KMS-11 (cell line): ENCODE measurements around the gene PPEF1.

Source experiments
- H2AFZ ChIP-seq: fragments of 200-600 bp; sonication (generic); 2 replicates; pipeline ENCODE4 v1.6.1; 2016; ENCODE audit warnings: antibody characterized with exemption, mixed run types, low read depth
- H3K27ac ChIP-seq: fragments of 200-600 bp; sonication (generic); 2 replicates; pipeline ENCODE4 v1.6.1; 2016; ENCODE audit warnings: mild to moderate bottlenecking, mixed run types
- H3K27me3 ChIP-seq: fragments of 200-600 bp; sonication (generic); 2 replicates; pipeline ENCODE4 v1.6.1; 2017; ENCODE audit warnings: mild to moderate bottlenecking, low read depth, mixed run types, moderate library complexity; ENCODE audit not compliant: insufficient read depth
- H3K36me3 ChIP-seq: fragments of 200-600 bp; sonication (generic); 2 replicates; pipeline ENCODE4 v1.6.1; 2017; ENCODE audit warnings: mild to moderate bottlenecking, mixed run types; ENCODE audit not compliant: insufficient read depth
- H3K4me1 ChIP-seq: fragments of 200-600 bp; sonication (generic); 2 replicates; pipeline ENCODE4 v1.6.1; 2016; ENCODE audit warnings: mild to moderate bottlenecking, low read depth, mixed run types; ENCODE audit not compliant: poor library complexity, severe bottlenecking
- H3K4me2 ChIP-seq: fragments of 200-600 bp; sonication (generic); 2 replicates; pipeline ENCODE4 v1.7.0; 2016; ENCODE audit warnings: mild to moderate bottlenecking, mixed run types
- H3K4me3 ChIP-seq: fragments of 200-600 bp; sonication (generic); IDR thresholded peaks from 2 replicates; pipeline ENCODE4 v1.6.1; 2017; ENCODE audit warnings: low read depth, low read length, mixed read lengths; ENCODE audit not compliant: insufficient read depth
- H3K79me2 ChIP-seq: fragments of 200-600 bp; sonication (generic); 2 replicates; pipeline ENCODE4 v1.6.1; 2016; ENCODE audit warnings: low read depth, mixed run types; ENCODE audit not compliant: insufficient read depth
- H3K9ac ChIP-seq: fragments of 200-600 bp; sonication (generic); 2 replicates; pipeline ENCODE4 v1.6.1; 2016; ENCODE audit warnings: mild to moderate bottlenecking, mixed run types
- H4K20me1 ChIP-seq: fragments of 200-600 bp; sonication (generic); 2 replicates; pipeline ENCODE4 v1.6.1; 2016; ENCODE audit warnings: mild to moderate bottlenecking, mixed run types; ENCODE audit not compliant: insufficient read depth
- TF ChIP-seq, protein P1 (sequence below): fragments of 200-600 bp; sonication (generic); conservative IDR thresholded peaks from 2 replicates; pipeline ENCODE4 v1.6.1; 2017; ENCODE audit warnings: low read depth, mild to moderate bottlenecking, antibody characterized with exemption, low read length, moderate library complexity, mixed read lengths

PPEF1 gene

GRCh38 chrX:18709833-18710232, 2.4 kb downstream of the PPEF1 start:
- Histone ChIP-seq H3K4me3 (no peak overlapping the region), H3K4me1 (no peaks in the 10 kb centered on the region), H4K20me1 (no peaks in the 10 kb centered on the region), H3K4me2 (no peak overlapping the region), H3K79me2 (no peaks in the 10 kb centered on the region), H3K27me3 (no peaks in the 10 kb centered on the region), H3K36me3 (no peaks in the 10 kb centered on the region), H3K9ac (no peak overlapping the region), H3K27ac (no peak overlapping the region), H2AFZ (no peak overlapping the region)
- TF ChIP-seq, protein P1, sequence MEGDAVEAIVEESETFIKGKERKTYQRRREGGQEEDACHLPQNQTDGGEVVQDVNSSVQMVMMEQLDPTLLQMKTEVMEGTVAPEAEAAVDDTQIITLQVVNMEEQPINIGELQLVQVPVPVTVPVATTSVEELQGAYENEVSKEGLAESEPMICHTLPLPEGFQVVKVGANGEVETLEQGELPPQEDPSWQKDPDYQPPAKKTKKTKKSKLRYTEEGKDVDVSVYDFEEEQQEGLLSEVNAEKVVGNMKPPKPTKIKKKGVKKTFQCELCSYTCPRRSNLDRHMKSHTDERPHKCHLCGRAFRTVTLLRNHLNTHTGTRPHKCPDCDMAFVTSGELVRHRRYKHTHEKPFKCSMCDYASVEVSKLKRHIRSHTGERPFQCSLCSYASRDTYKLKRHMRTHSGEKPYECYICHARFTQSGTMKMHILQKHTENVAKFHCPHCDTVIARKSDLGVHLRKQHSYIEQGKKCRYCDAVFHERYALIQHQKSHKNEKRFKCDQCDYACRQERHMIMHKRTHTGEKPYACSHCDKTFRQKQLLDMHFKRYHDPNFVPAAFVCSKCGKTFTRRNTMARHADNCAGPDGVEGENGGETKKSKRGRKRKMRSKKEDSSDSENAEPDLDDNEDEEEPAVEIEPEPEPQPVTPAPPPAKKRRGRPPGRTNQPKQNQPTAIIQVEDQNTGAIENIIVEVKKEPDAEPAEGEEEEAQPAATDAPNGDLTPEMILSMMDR: no peak

DNA sequence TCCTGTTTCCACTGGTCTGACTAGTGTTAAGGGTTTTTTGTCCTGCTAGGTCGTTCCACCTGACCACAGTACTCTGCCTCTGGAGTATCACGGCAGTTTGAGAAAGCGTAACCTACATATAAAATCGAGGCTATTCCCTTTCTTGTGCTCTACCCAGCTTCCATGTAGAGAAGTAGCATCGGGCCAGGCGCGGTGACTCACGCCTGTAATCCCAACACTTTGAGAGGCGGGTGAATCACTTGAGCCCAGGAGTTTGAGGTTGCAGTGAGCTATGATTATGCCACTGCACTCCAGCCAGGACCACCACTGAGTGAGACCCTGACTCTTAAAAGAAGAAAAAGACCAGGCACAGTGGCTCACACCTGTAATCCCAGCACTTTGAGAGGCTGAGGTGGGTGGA, 7.5 kb downstream of the PPEF1 start:
- Histone ChIP-seq H2AFZ (no peak overlapping the region), H3K4me3 (no peak overlapping the region), H3K79me2 (no peaks in the 10 kb centered on the region), H3K9ac (no peak overlapping the region), H3K27ac (no peak overlapping the region), H3K4me1 (no peaks in the 10 kb centered on the region), H4K20me1 (no peaks in the 10 kb centered on the region), H3K4me2 (no peak overlapping the region), H3K27me3 (no peaks in the 10 kb centered on the region), H3K36me3 (no peaks in the 10 kb centered on the region)
- TF ChIP-seq, protein P1: no peak

DNA sequence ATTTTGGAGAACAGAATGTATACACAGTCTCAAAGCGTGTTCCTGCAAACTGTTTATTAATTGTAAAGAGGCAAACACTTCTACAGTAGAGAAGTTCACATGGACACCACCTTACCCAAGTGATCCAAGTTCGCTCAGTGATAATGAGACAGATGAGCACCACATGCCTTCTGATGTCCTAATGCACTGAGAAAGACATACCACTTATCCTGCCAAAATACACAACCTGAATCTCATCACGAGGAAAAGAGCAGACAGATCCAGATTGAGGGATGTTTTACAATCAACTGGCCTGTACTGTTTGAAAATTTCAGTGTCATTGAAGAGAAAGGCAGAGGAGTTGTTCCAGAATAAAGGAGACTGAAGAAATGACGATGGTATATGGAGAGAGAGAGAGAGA, 12.4 kb downstream of the PPEF1 start:
- no peaks in the 10 kb centered on the region for H4K20me1 ChIP-seq
- H3K27me3 ChIP-seq: no peaks in the 10 kb centered on the region
- no peak overlapping the region for H3K9ac ChIP-seq
- H3K4me1 ChIP-seq: no peaks in the 10 kb centered on the region
- no peak overlapping the region for H3K4me2 ChIP-seq
- TF ChIP-seq, protein P1: no peak
- H3K36me3 ChIP-seq: no peaks in the 10 kb centered on the region
- no peaks in the 10 kb centered on the region for H3K79me2 ChIP-seq
- H2AFZ ChIP-seq: no peak overlapping the region
- no peak overlapping the region for H3K4me3 ChIP-seq
- no peak overlapping the region for H3K27ac ChIP-seq

DNA sequence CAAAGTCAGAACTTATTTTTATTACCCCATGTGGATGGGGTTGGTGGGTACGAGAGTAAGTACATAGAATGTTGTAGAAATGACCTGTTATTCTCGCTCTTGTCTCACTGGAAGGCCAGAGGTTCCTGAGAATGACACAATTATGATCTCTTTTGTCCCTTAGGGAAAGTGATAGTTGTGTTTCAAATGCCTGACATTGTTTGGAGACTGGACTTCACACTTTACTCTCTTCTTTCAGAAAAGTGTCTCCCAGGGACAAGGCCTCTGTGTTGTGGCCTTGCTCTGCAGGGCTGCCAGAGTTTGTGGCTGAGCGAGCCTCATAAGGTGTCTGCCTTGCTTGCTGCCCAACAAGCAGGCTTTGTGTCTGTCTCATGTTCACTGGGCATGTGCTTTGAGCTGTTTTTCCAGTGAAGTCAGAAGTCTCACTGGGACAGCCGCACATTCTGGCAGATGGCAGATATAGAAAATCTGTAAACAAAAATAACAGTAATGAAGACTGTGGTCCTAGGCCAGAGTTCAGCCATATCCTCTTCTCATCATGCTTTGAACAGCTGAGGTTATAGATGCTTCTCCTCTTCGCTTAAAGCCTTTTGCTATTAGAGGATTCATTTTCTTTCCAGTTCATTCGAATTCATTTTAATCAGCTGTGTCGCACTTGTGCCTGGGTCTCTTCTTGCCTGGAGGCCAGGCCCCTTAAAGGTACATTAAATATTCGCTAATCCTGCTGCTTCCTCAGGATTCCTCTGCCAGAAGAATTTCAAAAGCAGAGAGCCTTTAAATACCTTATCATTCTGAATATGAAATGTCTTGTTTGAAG, 14.4 kb downstream of the PPEF1 start:
- TF ChIP-seq, protein P1: no peak
- no peak overlapping the region for H3K4me2 ChIP-seq
- no peaks in the 10 kb centered on the region for H3K79me2 ChIP-seq
- H3K9ac ChIP-seq: no peak overlapping the region
- no peak overlapping the region for H3K27ac ChIP-seq
- no peaks in the 10 kb centered on the region for H3K27me3 ChIP-seq
- H2AFZ ChIP-seq: no peak overlapping the region
- H3K36me3 ChIP-seq: no peaks in the 10 kb centered on the region
- H3K4me3 ChIP-seq: no peak overlapping the region
- H4K20me1 ChIP-seq: no peaks in the 10 kb centered on the region
- no peaks in the 10 kb centered on the region for H3K4me1 ChIP-seq
